NCI-H1694 treated with DMSO at 0.1 percent for 48 hours (cell line): ENCODE measurements around the gene MAN2A1.

Experiments
- DNase-seq: peaks from one replicate; lab custom pipeline; 2025; lab: John Stamatoyannopoulos, UW

Gene MAN2A1

DNA sequence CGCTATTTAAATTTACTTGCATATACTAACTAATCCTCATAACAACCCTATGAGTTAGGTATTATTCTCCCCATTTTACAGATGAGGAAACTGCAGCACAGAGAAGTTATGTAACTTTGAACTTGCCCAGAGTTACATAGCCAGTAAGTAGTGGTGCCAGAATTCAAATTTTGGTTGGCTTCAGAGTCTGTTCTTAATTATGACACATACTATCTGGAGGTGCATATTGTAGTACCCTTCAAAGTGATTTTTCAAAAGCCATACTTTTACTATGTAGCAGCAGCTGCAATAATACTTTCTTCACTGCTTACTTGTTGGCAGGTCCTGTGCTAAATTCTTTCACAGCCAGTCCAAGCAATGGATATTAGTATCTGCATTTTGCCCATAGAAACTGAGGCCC is 16.4 kb downstream of the MAN2A1 start:
- DNase-seq = no peak

- DNase-seq = no peak
Observed at GRCh38 chr5:109707531-109707930, 17.8 kb downstream of the MAN2A1 start.

DNA sequence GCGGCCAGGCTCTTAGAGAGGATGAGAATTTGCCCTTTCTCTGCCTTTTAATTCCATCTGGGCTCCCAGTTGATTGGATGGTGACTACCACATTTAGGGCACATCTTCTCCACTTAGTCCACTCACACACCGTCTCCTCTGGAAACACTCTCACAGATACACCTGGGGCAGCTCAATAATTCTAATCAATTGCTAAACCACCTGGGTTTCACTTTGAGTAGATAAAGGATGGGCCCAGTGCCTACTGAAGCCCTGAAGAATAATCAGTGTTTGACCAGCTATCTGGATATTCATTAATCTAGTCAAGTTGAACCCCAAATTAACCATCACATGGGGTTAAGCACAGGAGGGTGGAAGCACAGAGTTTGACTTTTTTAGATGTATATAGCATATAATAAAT is 19.1 kb downstream of the MAN2A1 start:
- DNase-seq = no peak

DNA sequence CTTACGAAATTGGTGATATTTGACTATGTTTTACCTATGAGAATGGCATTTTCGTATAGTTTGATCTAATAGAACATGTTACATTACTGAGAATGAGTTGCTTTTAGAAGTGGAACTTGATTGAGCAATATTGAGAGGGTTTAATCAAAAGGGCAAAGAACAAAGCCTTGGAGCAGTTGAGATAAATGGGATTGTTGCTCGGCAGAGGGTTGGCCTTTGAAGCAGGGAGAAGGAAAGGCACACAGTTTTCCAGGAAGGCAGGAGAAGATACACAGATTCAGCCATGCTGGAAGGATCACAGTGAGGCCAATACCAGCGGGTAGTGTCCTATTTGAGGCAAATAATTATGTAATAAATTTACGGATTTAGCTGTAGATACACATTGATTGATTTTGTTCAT is 19.5 kb downstream of the MAN2A1 start:
- no peak for DNase-seq

- no peak for DNase-seq
Observed at GRCh38 chr5:109711673-109712072, 21.9 kb downstream of the MAN2A1 start.

- no peak for DNase-seq
Observed at GRCh38 chr5:109713453-109713852, 23.7 kb downstream of the MAN2A1 start.

DNA sequence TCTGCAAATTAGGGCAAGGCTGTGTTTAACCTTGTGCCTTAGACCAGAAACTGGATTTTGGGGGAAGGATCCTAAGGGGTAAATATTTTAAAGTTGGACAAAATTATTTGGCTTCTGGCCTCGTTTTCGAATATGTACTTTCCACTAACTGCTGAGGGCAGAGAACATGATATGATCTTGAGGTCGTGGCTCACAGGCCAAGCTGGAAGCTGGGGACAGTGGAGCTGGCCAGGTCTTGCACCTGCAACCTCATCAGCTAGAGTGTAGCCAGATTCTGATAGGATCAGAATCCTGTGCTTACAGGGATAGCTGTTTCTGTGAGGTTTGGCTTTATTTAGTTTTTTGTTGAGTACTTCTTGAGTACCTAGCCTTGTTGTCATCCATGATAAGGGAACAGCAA is 24.9 kb downstream of the MAN2A1 start:
- no peak for DNase-seq

DNA sequence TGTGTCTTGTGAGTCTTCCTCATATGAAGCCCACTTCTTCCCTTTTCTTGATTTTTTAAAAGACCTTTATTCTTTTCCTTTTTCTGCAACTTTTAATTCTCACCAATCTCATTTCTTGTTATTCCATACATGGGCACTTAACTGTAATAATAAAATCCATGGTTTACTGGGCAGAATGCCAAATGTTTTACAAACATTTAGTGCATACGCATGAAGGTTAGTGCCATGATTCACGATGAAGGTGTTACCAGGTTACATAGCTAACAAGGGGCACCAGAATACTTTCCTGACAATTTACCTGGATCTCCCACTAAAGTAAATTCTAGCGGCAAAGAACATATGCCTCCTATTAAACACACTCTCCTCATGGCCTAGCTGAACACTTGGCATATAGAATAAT is 28.5 kb downstream of the MAN2A1 start:
- no peak for DNase-seq

DNA sequence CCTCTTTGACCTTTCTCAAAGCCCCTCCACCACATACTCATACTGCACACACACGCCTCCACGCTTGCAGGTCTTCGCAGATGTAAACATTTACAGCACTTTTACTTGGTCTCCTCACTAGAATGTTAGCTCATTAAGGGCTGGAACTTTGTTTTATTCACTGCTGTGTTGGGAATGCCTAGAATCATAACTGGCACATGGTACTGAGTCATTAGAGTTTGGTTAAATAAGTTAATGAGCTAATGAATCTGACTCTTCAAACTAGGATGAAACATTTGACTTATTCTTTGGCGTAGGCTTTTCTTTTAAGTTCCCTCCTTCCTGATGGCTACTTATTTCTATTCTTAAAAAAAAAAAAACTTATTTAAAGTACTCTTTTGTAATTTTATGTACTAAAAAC is 28.9 kb downstream of the MAN2A1 start:
- DNase-seq = no peak

DNA sequence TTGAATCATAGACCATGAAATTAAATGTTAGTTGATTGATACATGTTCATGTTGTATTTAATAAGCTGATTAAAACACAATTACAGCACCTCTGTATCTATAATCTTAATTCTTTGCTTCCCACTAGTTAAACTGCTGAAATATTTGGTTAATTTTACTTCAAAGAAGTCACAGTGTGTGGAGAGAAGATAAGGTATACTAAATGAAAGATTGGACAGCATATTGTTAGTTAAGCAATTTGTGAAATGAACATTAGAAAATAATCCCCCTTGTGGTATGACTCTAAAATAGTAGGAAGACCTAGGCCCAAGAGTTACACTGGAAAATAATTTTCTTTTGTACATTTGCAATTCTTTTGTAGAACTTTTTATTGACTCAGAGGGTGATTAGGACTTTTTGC is 30.3 kb downstream of the MAN2A1 start:
- no peak for DNase-seq

DNA sequence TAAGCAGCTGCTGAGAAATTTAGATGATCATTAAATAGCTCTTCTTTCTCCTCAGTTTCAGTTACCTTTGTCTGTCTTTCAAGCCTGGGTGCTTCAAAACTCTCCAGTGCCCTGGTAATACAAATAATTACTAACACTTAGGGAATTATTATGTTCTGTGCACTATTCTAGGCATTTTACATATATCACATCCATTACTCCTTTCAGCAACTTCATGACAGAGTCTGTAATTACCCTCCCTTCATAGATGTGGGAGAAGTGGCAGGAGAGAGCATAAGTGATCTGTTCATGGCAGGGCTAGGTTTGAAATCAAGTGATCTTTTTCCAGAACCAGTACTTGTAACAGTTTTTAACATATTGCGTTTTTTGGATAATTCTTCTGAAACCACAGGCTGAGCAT is 32.0 kb downstream of the MAN2A1 start:
- no peak for DNase-seq

DNA sequence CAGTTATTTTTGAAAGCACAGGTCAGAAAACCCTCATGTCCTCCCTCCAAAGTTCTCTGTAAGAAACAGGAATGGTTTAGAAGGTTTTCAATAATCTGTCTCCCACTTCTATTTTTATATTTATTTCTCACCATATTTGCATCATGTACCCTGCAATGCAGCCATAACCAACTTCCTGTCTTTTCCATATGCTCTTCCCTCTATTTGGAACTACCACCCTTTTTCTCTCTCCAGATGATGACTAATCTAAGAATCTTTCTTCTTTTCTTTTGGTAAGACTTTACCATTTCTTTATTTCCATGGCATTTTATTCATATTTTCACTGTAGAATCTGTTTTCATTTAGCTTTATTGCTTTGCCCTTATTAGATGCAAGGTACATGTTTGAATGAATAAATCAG is 33.9 kb downstream of the MAN2A1 start:
- no peak for DNase-seq

DNA sequence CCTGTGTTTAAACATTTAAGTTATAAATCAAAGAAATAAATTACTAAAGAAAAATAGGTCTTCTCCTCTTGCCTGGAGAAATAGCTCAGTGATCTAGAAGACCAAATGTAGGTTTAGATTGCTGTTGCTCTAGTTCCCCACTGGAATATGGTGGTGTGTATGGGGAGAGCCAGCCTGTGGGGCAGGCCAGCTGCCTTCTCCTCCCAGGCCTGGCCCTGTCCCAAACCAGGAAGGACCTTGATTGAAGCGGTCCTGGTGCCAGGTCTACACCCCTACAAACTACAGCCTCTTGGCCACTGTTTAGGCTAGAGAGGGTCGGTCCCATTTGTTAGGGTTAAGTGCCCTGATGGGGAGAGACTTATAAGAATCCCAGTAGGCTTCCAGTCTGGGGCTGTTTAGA is 35.4 kb downstream of the MAN2A1 start:
- no peak for DNase-seq

DNA sequence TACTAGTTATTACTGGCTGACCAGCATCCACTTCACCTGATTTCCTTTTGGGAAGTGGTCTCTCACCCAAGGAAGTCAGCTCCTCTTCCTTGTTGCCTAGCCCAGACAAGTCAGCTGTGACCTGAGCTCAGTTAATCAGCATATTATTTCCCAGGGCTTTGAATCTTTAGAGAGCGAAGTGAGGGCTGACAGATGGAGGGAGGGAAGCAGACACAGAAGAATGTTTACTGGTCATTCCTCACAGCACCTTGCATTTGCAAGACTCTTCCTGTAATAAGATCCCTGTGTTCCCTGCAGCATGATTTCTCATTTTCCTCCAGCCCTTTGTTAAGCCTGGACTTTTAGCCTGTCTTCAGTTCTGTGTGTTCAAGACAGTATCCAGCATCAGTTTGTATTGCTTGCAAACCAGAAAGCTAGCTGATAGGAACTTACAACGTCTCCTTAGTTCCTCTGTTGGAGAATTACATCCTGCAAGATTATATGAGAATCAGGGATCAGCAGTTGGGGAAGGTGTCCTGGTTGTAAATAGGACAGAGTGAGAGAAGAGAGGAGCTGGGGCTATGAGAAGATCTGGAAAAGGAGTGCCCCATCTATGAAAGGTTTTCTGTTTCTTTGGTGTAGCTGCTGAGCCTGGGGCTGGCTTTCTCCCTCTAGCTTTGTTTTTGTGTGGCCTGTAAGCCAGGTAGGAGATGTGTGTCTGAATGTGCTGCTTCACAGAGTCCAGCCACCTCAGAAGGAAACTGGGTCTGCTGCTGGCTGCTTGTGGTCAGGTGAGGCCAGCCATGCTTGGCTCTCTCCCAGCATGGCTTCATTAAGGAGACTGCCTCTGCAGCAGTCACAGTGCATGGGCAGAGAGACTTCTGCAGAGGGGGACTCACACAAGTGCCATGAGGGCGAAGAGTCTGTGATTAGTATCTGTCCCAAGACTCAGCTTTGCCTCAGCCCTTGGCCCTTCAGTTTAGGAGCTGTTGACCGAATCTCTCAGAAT is 50.3 kb downstream of the MAN2A1 start:
- DNase-seq = no peak

DNA sequence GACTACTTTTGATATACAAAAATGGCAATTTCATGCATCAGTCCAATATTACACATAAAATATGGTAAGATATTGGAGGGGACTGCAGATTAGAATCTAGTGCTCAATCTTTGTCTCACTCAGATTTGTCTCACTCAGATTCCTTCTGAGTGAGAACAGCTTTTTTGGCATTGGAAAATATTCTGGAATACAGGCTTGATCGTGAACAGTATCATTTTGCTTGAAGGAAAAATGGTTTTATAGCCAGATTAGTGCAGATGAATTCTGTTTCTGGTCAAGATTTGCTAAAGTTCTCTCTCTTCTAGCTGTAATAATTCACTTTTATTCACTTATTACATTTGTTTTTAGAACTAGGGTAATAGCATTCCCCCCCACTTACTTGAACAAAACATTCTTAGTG is 51.2 kb downstream of the MAN2A1 start:
- no peak for DNase-seq

DNA sequence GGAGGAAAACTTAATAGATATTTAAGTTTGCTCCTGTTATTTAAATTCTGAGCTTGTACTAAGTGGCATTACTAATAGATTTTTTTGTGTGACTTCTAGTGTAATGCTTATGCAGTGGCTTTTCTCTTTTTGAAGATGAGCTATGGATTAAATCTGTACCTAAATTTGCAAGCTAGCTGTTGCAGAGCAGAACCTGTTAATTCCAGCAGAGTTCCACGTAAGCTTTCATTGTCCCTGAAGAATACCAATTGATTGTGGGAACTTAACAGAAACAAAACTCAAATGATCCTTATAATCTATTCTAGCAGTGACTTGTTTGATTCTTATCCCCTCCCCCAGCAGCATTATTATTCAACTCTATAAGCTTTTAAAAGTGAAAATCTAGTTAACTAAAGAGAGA is 51.7 kb downstream of the MAN2A1 start:
- no peak for DNase-seq

- DNase-seq = no peak
Observed at GRCh38 chr5:109743041-109743531, 53.4 kb downstream of the MAN2A1 start.

- no peak for DNase-seq
Observed at GRCh38 chr5:109743770-109744212, 54.1 kb downstream of the MAN2A1 start.

- DNase-seq = no peak
Observed at GRCh38 chr5:109744261-109744660, 54.5 kb downstream of the MAN2A1 start.

DNA sequence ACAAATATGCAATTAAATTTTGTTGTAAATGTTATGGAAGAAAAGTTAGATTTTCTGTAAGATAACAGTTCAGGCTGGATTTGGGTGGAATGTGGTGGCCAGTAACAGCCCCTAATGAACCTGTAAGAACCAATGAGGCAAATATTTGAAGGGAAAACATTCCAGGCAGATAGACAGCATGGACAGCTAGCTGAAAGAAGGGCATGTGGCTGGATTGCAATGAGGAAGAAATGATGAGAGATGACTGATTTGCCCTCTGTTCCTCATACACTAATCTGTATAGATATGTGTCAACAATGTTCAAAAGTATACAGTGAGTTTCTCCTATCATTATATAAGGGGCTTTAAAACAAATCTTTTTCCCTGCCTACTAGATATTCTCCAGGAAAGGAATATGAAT is 58.8 kb downstream of the MAN2A1 start:
- DNase-seq = no peak

DNA sequence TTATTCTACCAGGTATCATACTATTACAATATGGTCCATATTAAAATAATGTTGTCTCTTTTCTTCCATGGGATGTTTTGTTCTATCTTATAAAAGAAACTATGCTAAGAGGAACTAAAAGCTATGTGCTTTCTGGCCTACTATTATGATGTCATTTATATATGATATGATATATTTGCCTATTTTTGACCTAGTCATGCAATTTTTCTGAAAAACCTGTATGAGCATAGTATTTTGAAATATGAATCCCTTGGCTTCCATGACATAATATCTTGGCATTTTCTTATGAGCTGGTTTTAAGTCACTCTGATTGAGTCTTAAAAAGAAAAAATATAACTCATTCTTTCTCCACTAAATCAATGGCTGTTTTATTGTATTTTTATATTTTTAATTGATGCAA is 60.7 kb downstream of the MAN2A1 start:
- DNase-seq = no peak

GRCh38 chr5:109753279-109753678 is 63.6 kb downstream of the MAN2A1 start:
- no peak for DNase-seq

DNA sequence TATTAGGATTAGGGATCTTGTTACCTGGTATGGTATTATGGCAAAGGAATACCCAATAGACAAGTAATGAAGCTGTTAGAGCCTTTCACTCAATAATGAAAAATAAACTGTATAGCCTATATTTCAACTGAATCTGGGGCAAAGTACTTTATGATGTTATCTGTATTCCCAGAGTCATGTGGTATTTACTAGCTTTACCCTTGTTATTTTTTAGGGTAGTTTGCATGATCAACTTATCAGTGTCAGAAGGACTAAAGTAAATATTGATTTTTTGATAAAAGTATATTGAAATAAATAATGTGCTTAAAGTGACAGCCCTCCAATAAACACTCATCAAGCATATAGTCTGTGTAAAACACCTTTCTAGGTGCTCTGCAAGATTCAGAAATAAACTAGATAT is 64.6 kb downstream of the MAN2A1 start:
- no peak for DNase-seq

DNA sequence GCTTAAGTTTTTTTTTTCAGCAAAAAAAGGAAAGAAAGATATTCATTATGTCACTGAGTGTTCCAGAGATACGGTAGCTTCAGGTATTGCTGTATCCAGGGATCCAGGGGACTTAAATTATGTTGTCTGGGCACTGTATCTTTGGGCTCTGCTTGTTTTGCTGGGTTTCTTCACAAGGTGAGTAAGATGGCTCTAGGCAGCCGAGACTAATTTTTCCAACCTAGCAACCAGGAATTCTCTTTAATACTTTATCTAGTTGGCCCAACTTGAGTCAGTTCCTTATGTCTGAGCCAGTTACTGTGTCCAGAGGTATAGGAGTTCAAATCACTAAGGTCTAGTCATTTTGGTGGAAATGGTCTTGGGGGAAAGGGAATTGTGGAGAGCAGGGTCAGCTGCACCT is 66.0 kb downstream of the MAN2A1 start:
- no peak for DNase-seq
